Measurements from ENCODE around the gene SKI. TPM values are rescaled to one million over a fixed set of nuclear protein-coding genes. Genes with fewer than 3 reads are reported as not detected.

The SKI gene
- total and polyA plus RNA-seq, 2 of the 8 experiments (the other 6 are each of a cell fraction or from before 2014, with no cell fraction given): 8.3 to 87.6 TPM

DNA sequence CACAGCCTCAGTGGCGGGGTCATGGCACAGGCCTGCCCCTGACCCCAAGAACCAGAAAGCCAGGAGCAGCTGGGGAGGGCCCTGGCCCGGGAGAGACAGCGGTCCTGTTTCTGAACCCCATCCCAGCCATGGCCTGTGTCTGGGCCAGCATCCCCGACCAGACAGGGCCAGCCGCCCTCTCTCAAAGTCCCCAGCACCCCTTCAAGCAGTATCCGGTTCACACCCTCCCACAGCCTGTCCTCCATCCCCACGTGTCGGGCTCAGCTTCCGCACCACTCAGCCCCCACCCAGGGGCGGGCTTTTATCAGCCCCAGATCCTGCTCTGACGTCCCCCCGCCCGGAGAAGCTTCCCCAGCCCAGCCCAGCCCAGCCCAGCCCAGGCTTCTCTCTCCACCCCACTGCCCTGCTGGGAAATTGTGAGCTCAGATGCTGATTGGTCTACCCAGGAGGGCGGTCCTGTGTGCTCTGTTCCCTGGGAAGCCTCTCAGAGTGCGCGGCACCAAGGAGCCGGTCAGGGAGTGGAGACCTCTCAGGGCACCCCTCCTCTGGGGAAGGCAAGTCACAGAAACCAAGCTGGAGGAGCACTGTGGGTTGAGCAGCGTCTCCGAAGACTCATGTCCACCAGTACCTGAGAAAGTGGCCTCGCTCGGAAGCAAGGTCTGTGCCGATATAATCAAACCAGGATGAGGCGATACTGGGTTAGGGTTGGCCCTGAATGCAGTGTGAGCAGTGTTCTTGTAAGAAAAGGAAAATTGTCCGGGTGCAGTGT is 28.9 kb upstream of the SKI start (continued):
- no peak for TF ChIP-seq KDM1A (IDR thresholded peaks at IDR 0.05; ENCODE audit: borderline replicate concordance, low read length)
- peak; percentile 35; the same call in 1 of the 2 replicates for TF ChIP-seq E2F6 (IDR thresholded peaks at IDR 0.05)
- peak; percentile 54; the same call in 1 of the 2 replicates for TF ChIP-seq TAF1 (IDR thresholded peaks at IDR 0.05; ENCODE audit: low read depth, low read length)
- TF ChIP-seq RAD21 (IDR thresholded peaks at IDR 0.05 in 1 of 2, conservative IDR thresholded peaks at IDR 0.05 in 1 of 2; ENCODE audit: low read depth in 2 of 2, low read length in 2 of 2): peak in 1 of 2 experiments; percentile 24; a peak in 2 of 4 replicates
- no peak for TF ChIP-seq POU5F1 (IDR thresholded peaks at IDR 0.05; ENCODE audit: low read depth, low read length)
- peak; percentile 43; the same call in 1 of the 2 replicates for TF ChIP-seq SP1 (IDR thresholded peaks at IDR 0.05; ENCODE audit: low read depth, low read length)

Measured in H1 (cell line).